HG02885 (cell line): ENCODE measurements around the gene NXN.
"Not testable (repeated sequence)": the region's sequence is repeated elsewhere in the genome, so short reads cannot be mapped to it uniquely, and the experiment has no call there.

Experiments
- ATAC-seq: cut with Tn5 transposase; IDR thresholded peaks from one replicate; pipeline ENCODE4 v1.9.1; 2021; ENCODE audit warnings: mild to moderate bottlenecking; ENCODE audit not compliant: unreplicated experiment, poor library complexity

The NXN gene

DNA sequence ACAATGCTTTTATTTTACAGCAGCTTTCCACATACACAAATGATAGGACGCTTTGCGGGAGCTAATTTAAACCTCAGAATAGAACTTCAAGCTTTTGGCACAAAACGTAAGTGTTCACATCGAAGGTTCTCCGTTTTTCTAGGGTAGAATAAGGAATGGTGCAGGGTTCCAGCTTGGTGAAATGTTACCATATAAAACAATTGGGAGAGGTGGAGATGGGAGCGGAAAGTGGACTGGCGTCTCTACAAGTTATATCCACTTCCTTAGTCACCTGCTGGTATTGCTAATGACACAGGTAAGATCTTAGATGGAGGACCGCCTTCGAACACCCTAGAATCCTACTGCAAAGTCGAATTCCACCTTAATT is 1.7 kb upstream of the NXN start:
- ATAC-seq: no peak

DNA sequence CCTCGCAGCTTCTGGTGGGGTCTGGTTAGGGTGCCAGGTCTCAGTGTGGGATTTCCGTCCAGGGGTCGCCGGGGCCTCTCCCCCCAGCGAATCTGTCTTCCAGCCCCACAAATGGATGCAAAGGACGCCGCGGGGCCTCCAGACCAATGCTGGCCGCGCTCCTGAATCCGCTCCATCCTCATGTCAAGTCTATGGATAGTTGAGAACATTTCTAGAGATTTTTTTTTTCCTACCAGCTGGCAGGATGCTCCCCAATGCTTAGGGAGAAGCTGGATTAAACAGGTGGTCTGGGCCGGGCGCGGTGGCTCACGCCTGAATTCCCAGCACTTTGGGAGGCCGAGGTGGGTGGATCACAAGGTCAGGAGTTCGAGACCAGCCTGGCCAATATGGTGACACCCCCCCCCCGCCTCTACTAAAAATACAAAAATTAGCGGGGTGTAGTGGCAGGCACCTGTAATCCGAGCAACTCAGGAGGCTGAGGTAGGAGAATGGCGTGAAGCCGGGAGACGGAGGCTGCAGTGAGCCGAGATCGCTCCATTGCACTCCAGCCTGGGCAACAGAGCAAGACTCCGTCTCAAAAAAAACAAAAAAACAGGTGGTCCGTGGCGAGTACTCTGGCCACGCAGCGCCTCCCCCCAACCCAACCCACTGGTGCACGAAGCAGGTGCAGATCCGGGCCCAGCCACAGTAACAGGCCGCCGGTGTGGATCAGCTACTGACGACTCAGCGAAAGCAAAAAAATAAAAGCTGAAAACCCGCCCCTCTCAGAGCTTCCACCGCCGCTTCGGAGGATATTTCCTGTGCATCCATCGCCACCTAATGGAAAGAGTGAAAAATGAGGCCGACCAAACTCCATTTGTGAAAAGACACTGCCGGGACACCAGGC is 1.1 kb upstream of the NXN start:
- no peak for ATAC-seq

DNA sequence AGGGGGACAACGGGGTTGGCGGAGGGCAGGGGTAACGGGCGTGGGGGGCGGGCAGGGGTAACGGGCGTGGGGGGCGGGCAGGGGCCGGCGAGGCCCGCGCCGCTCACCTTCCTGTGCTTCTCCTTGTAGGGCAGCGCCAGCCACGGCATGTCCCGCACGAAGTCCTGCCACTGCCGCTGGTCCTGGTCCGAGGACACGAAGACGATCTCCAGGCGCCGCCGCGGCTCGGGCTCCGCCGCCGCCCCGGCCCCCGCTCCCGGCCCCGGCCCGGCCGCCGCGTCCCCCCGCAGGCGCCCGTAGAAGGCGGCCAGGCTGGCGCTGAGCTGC is 401 bp downstream of the NXN start:
- ATAC-seq: no peak

- no peak for ATAC-seq
These were observed 1.2 kb downstream of the NXN start for GRCh38 chr17:978103-979093.

GRCh38 chr17:977166-977565 is 2.4 kb downstream of the NXN start:
- ATAC-seq: no peak

GRCh38 chr17:976312-976711 is 3.3 kb downstream of the NXN start:
- no peak for ATAC-seq

- no peak for ATAC-seq
These were observed 4.1 kb downstream of the NXN start for GRCh38 chr17:975371-975915.

- ATAC-seq: not testable (repeated sequence)
These were observed 4.8 kb downstream of the NXN start for GRCh38 chr17:974778-975177.

- ATAC-seq: no peak
These were observed 6.5 kb downstream of the NXN start for GRCh38 chr17:973053-973452.

DNA sequence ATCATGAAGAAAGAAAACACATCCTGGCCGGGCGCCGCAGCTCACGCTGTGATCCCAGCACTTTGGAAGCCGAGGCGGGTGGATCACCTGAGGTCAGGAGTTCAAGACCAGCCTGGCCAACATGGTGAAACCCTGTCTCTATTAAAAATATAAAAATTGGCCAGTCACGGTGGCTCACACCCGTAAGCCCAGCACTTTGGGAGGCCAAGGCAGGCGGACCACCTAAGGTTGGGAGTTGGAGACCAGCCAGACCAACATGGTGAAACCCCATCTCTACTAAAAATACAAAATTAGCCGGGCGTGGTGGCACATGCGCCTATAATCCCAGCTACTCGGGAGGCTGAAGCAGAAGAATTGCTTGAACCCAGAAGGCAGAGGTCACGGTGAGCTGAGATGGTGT is 7.7 kb downstream of the NXN start:
- ATAC-seq: not testable (repeated sequence)

- ATAC-seq: no peak
These were observed 9.2 kb downstream of the NXN start for GRCh38 chr17:970364-970763.

DNA sequence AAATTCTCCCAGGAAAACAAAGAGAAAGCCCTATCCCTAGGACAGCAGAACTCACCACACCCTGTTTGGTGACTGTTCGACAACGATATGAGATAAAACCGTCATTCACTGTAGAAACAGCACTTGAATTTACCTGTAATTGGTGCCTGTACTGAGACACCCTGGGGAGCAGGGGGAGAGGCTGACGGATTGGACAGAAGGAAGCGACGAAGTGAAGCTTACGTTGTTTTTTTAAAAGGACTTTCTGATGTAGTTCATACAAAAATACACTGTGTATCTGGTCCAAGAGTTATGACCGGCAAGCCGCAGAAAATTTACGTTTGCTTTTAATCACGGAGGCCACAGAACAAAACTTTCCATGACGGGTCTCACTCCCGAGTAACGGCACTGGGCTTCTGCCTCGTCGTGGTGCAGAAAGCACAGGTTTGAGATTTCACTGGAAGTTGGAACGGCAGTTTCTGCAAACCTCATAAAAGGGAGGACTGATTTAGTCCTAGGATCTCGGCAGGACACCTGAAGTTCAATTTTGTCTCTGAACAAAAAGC is 9.7 kb downstream of the NXN start:
- ATAC-seq: no peak

GRCh38 chr17:968812-969730 is 10.5 kb downstream of the NXN start:
- ATAC-seq: no peak

GRCh38 chr17:967122-967521 is 12.5 kb downstream of the NXN start:
- no peak for ATAC-seq

- no peak for ATAC-seq
These were observed 14.1 kb downstream of the NXN start for GRCh38 chr17:965311-965989.

- ATAC-seq: no peak
These were observed 14.7 kb downstream of the NXN start for GRCh38 chr17:964876-965275.

DNA sequence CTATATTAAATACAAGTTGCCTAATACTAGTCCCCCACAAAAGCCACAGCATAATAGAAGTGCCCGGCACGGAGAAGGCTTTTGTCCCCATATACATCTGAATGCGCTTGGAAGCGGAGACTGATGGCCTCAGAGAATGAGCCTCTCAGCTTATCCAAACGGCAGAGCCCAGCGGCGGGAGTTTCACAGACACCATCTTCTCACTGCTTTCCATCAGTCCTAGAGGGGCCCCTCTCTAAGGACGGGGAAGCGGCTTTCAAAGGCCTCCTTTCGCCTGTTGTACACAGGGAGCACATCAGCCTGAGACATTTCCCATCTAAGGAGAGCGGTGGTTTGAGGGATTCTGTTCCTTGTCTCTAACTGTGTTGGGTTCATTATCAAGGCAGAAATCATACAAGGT is 16.9 kb downstream of the NXN start:
- no peak for ATAC-seq

DNA sequence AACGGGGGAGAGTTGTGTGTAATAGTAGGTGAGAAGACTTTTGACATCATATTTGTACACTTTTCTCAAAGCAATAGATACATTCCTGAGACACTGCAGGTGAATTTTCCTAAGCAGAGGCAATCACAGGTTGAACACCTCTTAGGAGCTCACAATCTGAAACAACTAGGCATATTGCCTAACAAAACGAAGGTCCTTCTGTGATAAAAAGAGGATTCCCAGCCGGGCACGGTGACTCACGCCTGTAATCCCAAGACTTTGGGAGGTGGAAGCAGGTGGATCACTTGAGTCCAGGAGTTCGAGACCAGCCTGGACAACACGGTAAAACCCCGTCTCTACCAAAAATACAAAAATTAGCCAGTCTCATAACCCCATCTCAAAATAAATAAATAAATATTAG is 17.4 kb downstream of the NXN start:
- ATAC-seq: no peak

GRCh38 chr17:958712-959451 is 20.7 kb downstream of the NXN start:
- ATAC-seq: no peak
